H1 (cell line): Measurements from ENCODE around the gene CDK5R2. TPM values are rescaled to one million over a fixed set of nuclear protein-coding genes. Genes with fewer than 3 reads are reported as not detected.

Experiments
- CTCF ChIA-PET: fragments of 300-600 bp; sonication (Branson Sonifier 250); formaldehyde crosslinking; loops from one replicate; lab custom pipeline; 2021; ENCODE audit not compliant: partially characterized antibody; lab: Charles Lee
- POLR2A ChIA-PET: fragments of 300-600 bp; sonication (Branson Sonifier 250); formaldehyde crosslinking; loops from one replicate; lab custom pipeline; 2021; ENCODE audit warnings: inconsistent platforms; ENCODE audit not compliant: partially characterized antibody; lab: Charles Lee
- DNase-seq, 2 experiments: peaks; one replicate each; pipeline versions ENCODE4 v3.0.0 to v3.0.0-alpha.2; 2010 to 2022; ENCODE audit warnings: low spot score in 2 of 2, low read depth in 1 of 2, mixed read lengths in 1 of 2
- FAIRE-seq: peaks from 2 replicates; lab custom pipeline; 2011; peaks lifted over from hg19 to GRCh38; lab: Jason Lieb, UNC
- H2AFZ ChIP-seq: 2 replicates; pipeline ENCODE4 v1.8.1; 2012; ENCODE audit warnings: low read length, inconsistent platforms
- H2AK5ac ChIP-seq: 2 replicates; pipeline ENCODE4 v1.6.1; 2013; ENCODE audit warnings: low read depth, low read length
- H2BK120ac ChIP-seq: replicated peaks from 2 replicates; pipeline ENCODE3; 2013; ENCODE audit warnings: low read depth, low read length, inconsistent platforms
- H2BK12ac ChIP-seq: 2 replicates; pipeline ENCODE4 v1.6.1; 2013; ENCODE audit warnings: low read depth, low read length
- H2BK15ac ChIP-seq: 2 replicates; pipeline ENCODE4 v1.6.1; 2013; ENCODE audit warnings: low read length
- H2BK20ac ChIP-seq: 2 replicates; pipeline ENCODE4 v1.6.1; 2013; ENCODE audit warnings: low read length
- H2BK5ac ChIP-seq: 2 replicates; pipeline ENCODE4 v1.6.1; 2013; ENCODE audit warnings: low read depth, low read length
- H3K14ac ChIP-seq: 2 replicates; pipeline ENCODE4 v1.6.1; 2013; ENCODE audit warnings: inconsistent platforms; ENCODE audit not compliant: insufficient read length
- H3K18ac ChIP-seq: 2 replicates; pipeline ENCODE4 v1.6.1; 2013; ENCODE audit warnings: low read length; ENCODE audit errors: extremely low read depth
- H3K23ac ChIP-seq: 2 replicates; pipeline ENCODE4 v1.6.1; 2013; ENCODE audit warnings: inconsistent platforms; ENCODE audit not compliant: insufficient read length
- H3K23me2 ChIP-seq: 2 replicates; pipeline ENCODE4 v1.6.1; 2013; ENCODE audit warnings: low read depth, low read length
- H3K27ac ChIP-seq: 2 replicates; pipeline ENCODE4 v1.6.1; 2011; ENCODE audit warnings: low read depth, low read length, inconsistent platforms
- H3K27me3 ChIP-seq, 4 experiments: replicated peaks in 1 of 4; 1 replicate in 1 of 4; 2 replicates in 3 of 4; pipeline versions ENCODE4 v1.6.1 to v1.8.1; 2011 to 2013; ENCODE audit warnings: low read length in 3 of 4, mild to moderate bottlenecking in 3 of 4, inconsistent platforms in 2 of 4, mixed read lengths in 2 of 4, moderate library complexity in 1 of 4; ENCODE audit not compliant: control insufficient read depth in 3 of 4, insufficient read depth in 3 of 4; ENCODE audit errors: extremely low read depth in 1 of 4
- H3K36me3 ChIP-seq, 4 experiments: 2 replicates each; pipeline versions ENCODE4 v1.6.1 to v1.8.1; 2011 to 2013; ENCODE audit warnings: mild to moderate bottlenecking in 4 of 4, low read length in 3 of 4, moderate library complexity in 2 of 4, control low read depth in 1 of 4, inconsistent platforms in 1 of 4; ENCODE audit not compliant: insufficient read depth in 4 of 4, control insufficient read depth in 2 of 4
- H3K4ac ChIP-seq: replicated peaks from 2 replicates; pipeline ENCODE3; 2013; ENCODE audit warnings: low read length, low read depth, mixed read lengths, inconsistent platforms; ENCODE audit not compliant: insufficient read length
- H3K4me1 ChIP-seq, 4 experiments: replicated peaks in 1 of 4; 1 replicate in 1 of 4; 2 replicates in 3 of 4; pipeline versions ENCODE4 v1.6.1 to v1.8.1; 2011 to 2013; ENCODE audit warnings: low read length in 3 of 4, inconsistent platforms in 2 of 4, mixed read lengths in 1 of 4; ENCODE audit not compliant: insufficient read depth in 4 of 4, control insufficient read depth in 3 of 4
- H3K4me2 ChIP-seq, 2 experiments: 2 replicates each; pipeline versions ENCODE4 v1.6.1 to v1.8.1; 2011 to 2013; ENCODE audit warnings: low read depth in 2 of 2, low read length in 2 of 2, control low read depth in 1 of 2, inconsistent platforms in 1 of 2, mild to moderate bottlenecking in 1 of 2; ENCODE audit not compliant: insufficient read depth in 1 of 2
- H3K4me3 ChIP-seq, 4 experiments: fragments of 200-600, 300-600 bp in 1 of 4; sonication (generic), shearing (Covaris generic), sonication (Bioruptor Twin) in 1 of 4; 2 replicates each; pipeline versions ENCODE4 v1.5.1 to v1.8.1; 2011 to 2016; ENCODE audit warnings: low read length in 4 of 4, low read depth in 3 of 4, control low read depth in 2 of 4, inconsistent platforms in 2 of 4, mild to moderate bottlenecking in 2 of 4, mixed read lengths in 1 of 4, moderate library complexity in 1 of 4; ENCODE audit not compliant: insufficient read depth in 2 of 4; ENCODE audit errors: extremely low read depth in 1 of 4
- H3K56ac ChIP-seq: replicated peaks from 2 replicates; pipeline ENCODE3; 2013; ENCODE audit warnings: low read depth, mild to moderate bottlenecking, mixed read lengths, low read length, inconsistent platforms; ENCODE audit not compliant: insufficient read length
- H3K79me1 ChIP-seq: 2 replicates; pipeline ENCODE4 v1.6.1; 2013; ENCODE audit warnings: low read depth, low read length, control low read depth
- H3K79me2 ChIP-seq, 2 experiments: 2 replicates each; pipeline versions ENCODE4 v1.6.1 to v1.8.1; 2012 to 2013; ENCODE audit warnings: low read length in 2 of 2, mild to moderate bottlenecking in 2 of 2, inconsistent platforms in 1 of 2; ENCODE audit not compliant: insufficient read depth in 2 of 2, control insufficient read depth in 1 of 2
- H3K9ac ChIP-seq, 4 experiments: replicated peaks in 1 of 4; 1 replicate in 1 of 4; 2 replicates in 3 of 4; pipeline versions ENCODE4 v1.6.1 to v1.8.1; 2011 to 2013; ENCODE audit warnings: low read depth in 3 of 4, low read length in 3 of 4, control low read depth in 2 of 4, mild to moderate bottlenecking in 2 of 4, moderate library complexity in 2 of 4, inconsistent platforms in 1 of 4; ENCODE audit errors: extremely low read depth in 1 of 4
- H3K9me3 ChIP-seq, 2 experiments: 2 replicates each; pipeline versions ENCODE4 v1.6.1 to v1.8.1; 2012 to 2013; ENCODE audit warnings: mild to moderate bottlenecking in 2 of 2, moderate library complexity in 2 of 2, control low read depth in 1 of 2, inconsistent platforms in 1 of 2, low read depth in 1 of 2, low read length in 1 of 2, mixed read lengths in 1 of 2; ENCODE audit not compliant: insufficient read depth in 2 of 2
- H4K20me1 ChIP-seq, 2 experiments: replicated peaks in 1 of 2; 2 replicates each; pipeline versions ENCODE3 to v1.8.1; 2011 to 2013; ENCODE audit warnings: inconsistent platforms in 2 of 2, low read length in 2 of 2, mild to moderate bottlenecking in 1 of 2; ENCODE audit not compliant: insufficient read depth in 2 of 2, control insufficient read depth in 1 of 2
- H4K5ac ChIP-seq: 2 replicates; pipeline ENCODE4 v1.6.1; 2013; ENCODE audit warnings: low read length, low read depth, mixed read lengths, inconsistent platforms; ENCODE audit not compliant: insufficient read length
- H4K8ac ChIP-seq: 2 replicates; pipeline ENCODE4 v1.8.0; 2013; ENCODE audit warnings: mild to moderate bottlenecking, moderate library complexity, low read length, inconsistent platforms; ENCODE audit not compliant: insufficient read depth; ENCODE audit errors: extremely low read depth
- H4K91ac ChIP-seq: replicated peaks from 2 replicates; pipeline ENCODE3; 2013; ENCODE audit warnings: low read length, mixed read lengths, inconsistent platforms; ENCODE audit not compliant: insufficient read length
- KDM4A ChIP-seq: IDR thresholded peaks from one replicate; pipeline ENCODE4 v1.7.1; 2012; ENCODE audit warnings: low read depth, mild to moderate bottlenecking, moderate library complexity, low read length, inconsistent platforms; ENCODE audit not compliant: severe bottlenecking
- TAF7 ChIP-seq: optimal IDR thresholded peaks from 2 replicates; pipeline ENCODE3; 2011; ENCODE audit warnings: low read depth, mild to moderate bottlenecking, inconsistent platforms, low read length, moderate library complexity, borderline replicate concordance
- WGBS, 2 experiments: shearing (Covaris generic) in 1 of 2; methylation state at CpG; one replicate each; pipeline versions ENCODE4 v1.1.6 to v1.1.7; 2013 to 2015; ENCODE audit warnings: low lambda C conversion rate in 2 of 2, mixed read lengths in 2 of 2, inconsistent platforms in 1 of 2, low coverage in 1 of 2, missing lambda C conversion rate in 1 of 2; ENCODE audit not compliant: insufficient replicate concordance in 2 of 2, insufficient coverage in 1 of 2, insufficient read length in 1 of 2; ENCODE audit errors: extremely low coverage in 1 of 2, missing lambda C conversion rate in 1 of 2; 5-methylcytosine and 5-hydroxymethylcytosine counted together
- polyA plus RNA-seq, 7 experiments: library from polyadenylated mRNA; depleted of rRNA in 3 of 7; stranded (reverse) in 5 of 7; unstranded in 2 of 7; fragments of >200 nt in 5 of 7; fragments of 200-250 nt in 2 of 7; gene quantifications; 1 replicate in 5 of 7; 2 replicates in 1 of 7; 4 replicates in 1 of 7; pipeline versions ENCODE4 v1.2.1 to v1.2.3, GENCODE V29; 2011 to 2013; ENCODE audit warnings: missing spikeins in 2 of 7, mixed read lengths in 2 of 7
- total RNA-seq: library from RNA; stranded (reverse); fragmentation: NEBNext Ultra II Directional; extraction: Animal tissue kit (Norgen Biotek cat#: 25700); gene quantifications from 2 replicates; pipeline ENCODE4 v1.2.1, GENCODE V29; 2021

The CDK5R2 gene
- total and polyA plus RNA-seq, 2 of the 8 experiments (the other 6 are each of a cell fraction or from before 2014, with no cell fraction given) = 0.14 TPM; not detected in 1

GRCh38 chr2:218957671-218958070 lies 1.8 kb upstream of the CDK5R2 start:
- Histone ChIP-seq H3K79me2 (no peaks in the 10 kb centered on the region), H3K9me3 (peaks cover 0 to 2% of the 10 kb centered on the region in 2 experiments; a peak in 1 of 4 replicates), H3K56ac (no peak overlapping the region), H3K4me1 (peaks cover 2 to 23% (median 16%) of the 10 kb centered on the region in 4 experiments), H3K36me3 (peaks cover 0 to 15% (median 0%) of the 10 kb centered on the region in 4 experiments; a peak in 1 of 8 replicates), H2BK20ac (no peak overlapping the region), H4K8ac (no peak overlapping the region), H3K14ac (no peak overlapping the region), H3K4me3 (no peak overlapping the region), H2BK15ac (no peak overlapping the region), H2AFZ (no peak overlapping the region), H3K9ac (no peak overlapping the region), H4K5ac (no peak overlapping the region), H3K23ac (no peak overlapping the region), H3K27ac (no peak overlapping the region), H2AK5ac (no peak overlapping the region), H3K18ac (no peak overlapping the region), H3K79me1 (no peaks in the 10 kb centered on the region), H2BK12ac (no peak overlapping the region), H3K4ac (no peak overlapping the region), H4K91ac (no peak overlapping the region), H4K20me1 (peaks cover 2 to 11% of the 10 kb centered on the region in 2 experiments), H3K27me3 (peaks cover 31 to 68% (median 53%) of the 10 kb centered on the region in 4 experiments), H3K23me2 (peaks cover 10% of the 10 kb centered on the region), H2BK5ac (no peak overlapping the region), H2BK120ac (no peak overlapping the region), H3K4me2 (no peak overlapping the region)
- POLR2A ChIA-PET = interaction anchor here (1.1 kb wide), 1 partner anchor 73 kb away, joined by 3 read pairs; no protein-coding TSS in a partner anchor
- no peak for DNase-seq
- 70% methylated on average over 4 of the region's 4 CpGs; no CpG with 5 or more reads in 1 of the 2 experiments for WGBS, 2 experiments
- TF ChIP-seq KDM4A (no peak), TAF7 (no peak)
- CTCF ChIA-PET = interaction anchor here (1.0 to 6.8 kb wide), 6 partner anchors 23 to 106 kb away, joined by 3 to 50 read pairs (median 3); no protein-coding TSS in a partner anchor
- FAIRE-seq = no peak
